HG03439 (cell line): ENCODE measurements around the gene CXXC1.
A peak's percentile ranks its signal among the peaks of the same experiment; 100 is the strongest.
"Not testable (repeated sequence)": the region's sequence is repeated elsewhere in the genome, so short reads cannot be mapped to it uniquely, and the experiment has no call there.

Experiments
- ATAC-seq: cut with Tn5 transposase; IDR thresholded peaks from one replicate; pipeline ENCODE4 v1.9.1; 2021; ENCODE audit warnings: mild to moderate bottlenecking, moderate library complexity; ENCODE audit not compliant: unreplicated experiment

CXXC1 gene

DNA sequence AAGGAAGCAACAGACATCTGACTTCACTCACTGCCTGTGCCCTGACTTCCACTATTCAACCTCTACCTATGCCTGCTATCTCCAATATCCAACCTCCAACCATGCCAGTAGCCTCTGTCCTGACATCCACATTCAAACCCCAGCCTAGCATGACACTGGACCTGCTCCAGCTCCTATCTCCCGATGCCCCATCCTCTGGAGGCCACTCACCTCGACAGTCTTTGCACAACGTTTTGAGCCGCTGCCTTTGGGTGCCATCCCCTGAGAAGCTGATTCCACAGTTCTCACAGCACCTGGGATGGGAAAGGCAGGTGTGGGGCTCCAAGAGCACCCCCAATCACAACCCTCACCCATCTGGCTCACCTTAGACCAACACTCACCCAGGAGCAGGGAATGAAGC, 11.0 kb downstream of the CXXC1 start:
- no peak for ATAC-seq

DNA sequence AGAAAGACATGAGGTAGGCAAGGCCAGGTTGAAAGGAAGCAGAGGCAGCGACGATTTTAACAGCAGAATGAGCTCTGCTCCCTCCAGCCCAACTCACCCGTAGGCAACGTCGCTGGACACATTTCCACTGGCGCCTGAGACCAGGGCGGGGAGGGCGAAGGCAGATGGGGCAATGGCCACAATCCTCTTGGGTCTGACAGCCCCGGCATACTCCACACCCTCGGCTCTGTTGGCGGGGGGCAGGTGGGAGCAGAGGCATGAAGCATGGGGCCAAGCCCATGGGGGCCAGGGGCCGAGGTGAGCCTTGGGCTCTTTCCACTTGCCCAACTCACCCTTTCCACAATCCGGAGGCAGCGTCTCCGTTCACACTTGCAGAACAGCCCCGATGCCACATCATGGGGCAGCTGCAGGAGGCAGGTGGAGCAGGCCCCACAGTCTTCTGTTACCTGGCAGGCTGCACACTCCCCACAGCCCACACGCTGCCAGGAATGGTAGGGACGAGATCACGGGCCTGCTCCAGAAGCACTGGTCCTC, 11.9 kb downstream of the CXXC1 start:
- no peak for ATAC-seq

DNA sequence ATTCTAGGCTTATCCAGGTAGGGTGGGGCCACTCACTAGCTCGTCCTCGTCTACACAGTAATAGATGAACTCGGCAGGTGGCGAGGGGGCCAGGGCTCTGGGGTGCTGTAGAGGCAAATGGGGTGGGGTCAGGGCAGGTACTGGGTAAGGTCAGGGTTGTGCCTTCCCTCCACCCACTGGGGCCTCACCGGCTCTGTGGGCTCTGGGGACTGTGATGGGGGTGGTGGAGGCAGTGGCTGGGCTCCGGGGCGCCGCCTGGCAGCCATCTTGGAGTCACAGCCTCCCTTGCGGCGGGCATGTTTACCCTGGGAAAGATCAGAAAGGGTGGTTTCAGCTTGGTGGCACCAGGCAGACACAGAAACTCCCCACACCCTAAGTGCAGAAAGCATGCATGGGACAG, 12.6 kb downstream of the CXXC1 start:
- no peak for ATAC-seq

- no peak for ATAC-seq
Observed at GRCh38 chr18:50274044-50274442, 13.4 kb downstream of the CXXC1 start.

GRCh38 chr18:50273203-50274043, 14.1 kb downstream of the CXXC1 start:
- ATAC-seq, result no peak

DNA sequence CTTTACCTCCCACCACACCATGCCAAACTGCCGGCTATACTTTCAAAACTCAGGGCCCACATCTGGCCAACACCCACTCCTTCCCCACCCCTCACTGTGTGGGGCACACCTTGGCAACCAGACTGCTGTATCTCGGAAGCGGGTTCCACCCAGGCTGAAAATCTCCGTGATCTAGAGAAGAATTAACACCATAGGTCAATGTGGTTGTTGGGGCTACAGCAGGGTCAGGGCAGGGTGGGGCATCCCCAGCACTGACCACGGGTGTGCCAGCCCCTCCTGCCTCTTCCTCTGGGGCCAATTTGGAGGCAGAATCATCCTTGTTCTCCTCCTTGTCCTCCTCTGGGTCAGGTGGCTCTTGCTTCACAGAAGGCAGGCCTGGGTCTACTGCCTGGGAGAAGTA, 14.9 kb downstream of the CXXC1 start:
- ATAC-seq, result no peak

GRCh38 chr18:50268022-50268747, 19.3 kb downstream of the CXXC1 start:
- peak; percentile 78 for ATAC-seq

DNA sequence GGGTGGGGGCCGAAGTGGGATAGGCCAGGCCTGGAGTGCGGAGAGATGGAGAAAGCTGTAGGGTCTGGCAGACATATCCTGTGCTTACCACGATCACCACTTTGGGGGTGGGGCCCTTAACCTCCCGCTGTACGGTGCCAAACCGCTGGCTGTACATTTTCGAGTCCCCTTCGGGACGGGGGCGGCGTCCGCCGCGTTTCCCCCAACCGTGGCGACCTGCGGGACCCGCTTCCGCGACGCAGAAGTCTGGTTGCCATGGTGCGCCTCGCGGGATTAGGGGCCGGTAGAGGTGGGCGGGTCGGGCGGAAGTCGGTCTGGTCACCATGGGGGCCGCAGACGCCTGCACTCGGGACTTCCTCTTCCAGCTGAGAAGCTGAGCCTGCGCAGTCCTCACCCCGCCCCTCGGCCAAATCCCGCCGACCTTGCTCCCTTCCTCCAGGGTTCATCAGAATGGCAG, 21.2 kb downstream of the CXXC1 start, which contains the start of gene CFAP53:
Gene CFAP53 (minus strand): TSS at position 248 of the 457 bp plus-strand sequence. CDS start 91 bp downstream, at position 157.
- ATAC-seq, result peak; percentile 56

- ATAC-seq, result no peak
Observed at GRCh38 chr18:50262977-50263376, 24.5 kb downstream of the CXXC1 start.

DNA sequence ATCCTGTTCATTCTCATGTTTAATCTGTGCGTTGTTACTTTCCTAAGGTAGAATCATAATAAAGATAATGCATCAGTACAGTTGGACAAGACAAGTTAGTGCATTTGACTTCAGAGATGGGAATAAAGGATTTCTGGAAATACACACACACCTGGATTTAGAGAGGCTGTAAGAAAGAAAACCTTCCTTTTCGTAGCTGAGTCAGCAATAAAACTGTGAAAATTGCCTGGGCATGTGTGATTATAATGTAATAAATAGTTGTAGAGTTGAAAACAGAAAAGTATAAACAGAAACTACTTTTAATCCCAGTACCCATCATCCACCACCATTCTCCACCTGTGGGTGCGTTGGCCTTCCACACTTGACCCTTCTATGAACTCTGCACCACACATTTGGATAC, 36.6 kb downstream of the CXXC1 start:
- no peak for ATAC-seq

DNA sequence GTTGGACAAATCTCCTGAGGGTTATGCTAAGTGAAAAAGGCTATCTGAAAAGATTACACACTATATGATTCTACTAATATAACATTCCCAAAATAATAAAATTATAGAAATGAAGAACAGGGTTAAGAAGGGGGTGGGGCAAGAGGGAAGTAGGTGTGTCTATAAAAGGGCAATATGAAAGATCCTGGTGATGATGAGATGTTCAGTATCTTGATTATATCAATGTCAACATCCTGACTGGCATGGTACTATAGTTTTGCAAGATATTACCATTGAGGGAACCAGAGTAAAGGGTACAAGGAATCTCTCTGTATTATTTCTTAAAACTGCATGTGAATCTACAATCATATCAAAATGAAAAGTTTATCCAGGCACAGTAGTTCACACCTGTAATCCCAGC, 37.9 kb downstream of the CXXC1 start:
- no peak for ATAC-seq

DNA sequence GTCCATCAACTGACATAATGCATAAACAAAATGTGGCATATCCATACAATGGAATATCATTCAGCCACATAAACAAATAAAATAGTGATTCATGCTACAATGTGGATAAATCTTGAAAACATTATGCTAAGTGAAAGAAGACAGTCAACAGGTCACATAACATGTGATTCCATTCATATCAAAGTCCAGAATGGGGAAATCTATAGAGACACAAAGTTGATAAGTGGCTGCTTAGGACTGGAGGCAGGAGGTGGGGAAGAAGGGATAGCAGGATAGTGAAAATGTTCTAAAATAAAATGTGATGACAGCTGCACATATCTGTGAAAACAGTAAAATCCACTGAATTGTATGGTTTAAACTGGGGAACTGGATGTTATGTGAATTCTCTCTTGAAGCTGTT, 39.9 kb downstream of the CXXC1 start:
- no peak for ATAC-seq

DNA sequence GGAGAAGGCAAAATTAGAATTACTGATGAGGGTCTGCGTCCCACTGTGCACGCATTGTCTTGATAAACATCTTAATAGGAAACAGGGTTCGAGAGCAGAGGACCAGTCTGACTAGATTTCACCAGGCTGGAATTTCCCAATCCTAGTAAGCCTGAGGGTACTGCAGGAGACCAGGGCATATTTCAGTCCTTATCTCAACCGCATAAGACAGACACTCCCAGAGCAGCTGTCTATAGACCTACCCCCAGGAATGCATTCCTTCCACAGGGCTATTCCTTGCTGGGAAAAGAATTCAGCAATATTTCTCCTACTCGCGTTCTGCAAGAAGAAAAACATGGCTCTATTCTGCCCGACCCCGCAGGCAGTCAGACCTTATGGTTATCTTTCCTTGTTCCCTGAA, 45.7 kb downstream of the CXXC1 start:
- ATAC-seq, result not testable (repeated sequence)

GRCh38 chr18:50240080-50240563, 47.4 kb downstream of the CXXC1 start:
- no peak for ATAC-seq

- no peak for ATAC-seq
Observed at GRCh38 chr18:50232419-50232818, 55.1 kb downstream of the CXXC1 start.
